GM19193 (cell line): ENCODE measurements around the gene ACTL7A.

ENCODE experiments used
- POLR2A ChIP-seq: IDR thresholded peaks from 4 replicates; pipeline ENCODE4 v1.6.1; 2011; ENCODE audit not compliant: insufficient read depth, insufficient read length; ENCODE audit errors: extremely low read depth

The ACTL7A gene, protein sequence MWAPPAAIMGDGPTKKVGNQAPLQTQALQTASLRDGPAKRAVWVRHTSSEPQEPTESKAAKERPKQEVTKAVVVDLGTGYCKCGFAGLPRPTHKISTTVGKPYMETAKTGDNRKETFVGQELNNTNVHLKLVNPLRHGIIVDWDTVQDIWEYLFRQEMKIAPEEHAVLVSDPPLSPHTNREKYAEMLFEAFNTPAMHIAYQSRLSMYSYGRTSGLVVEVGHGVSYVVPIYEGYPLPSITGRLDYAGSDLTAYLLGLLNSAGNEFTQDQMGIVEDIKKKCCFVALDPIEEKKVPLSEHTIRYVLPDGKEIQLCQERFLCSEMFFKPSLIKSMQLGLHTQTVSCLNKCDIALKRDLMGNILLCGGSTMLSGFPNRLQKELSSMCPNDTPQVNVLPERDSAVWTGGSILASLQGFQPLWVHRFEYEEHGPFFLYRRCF

DNA sequence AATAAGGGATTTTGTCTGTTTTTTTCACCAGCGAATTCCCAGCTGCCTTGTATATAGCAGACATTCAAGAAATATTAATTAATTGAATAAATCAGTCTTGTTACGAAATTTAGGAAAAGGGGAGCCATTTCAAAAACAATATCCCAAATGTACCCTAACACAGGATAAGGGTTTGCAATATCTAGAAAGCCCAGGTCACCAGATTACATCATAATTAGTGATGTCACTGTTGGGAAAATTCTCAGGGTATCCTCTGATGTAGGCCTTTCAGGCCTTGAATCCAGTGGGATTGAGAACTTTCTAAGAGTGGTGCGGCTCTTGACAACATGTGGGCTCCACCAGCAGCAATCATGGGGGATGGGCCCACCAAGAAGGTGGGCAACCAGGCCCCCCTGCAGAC is at the start of gene ACTL7A:
Gene ACTL7A, plus strand, starts transcription at position 270 of the 400 bp plus-strand sequence. Its CDS starts 57 bp downstream, at position 327.
- no peak for TF ChIP-seq POLR2A

DNA sequence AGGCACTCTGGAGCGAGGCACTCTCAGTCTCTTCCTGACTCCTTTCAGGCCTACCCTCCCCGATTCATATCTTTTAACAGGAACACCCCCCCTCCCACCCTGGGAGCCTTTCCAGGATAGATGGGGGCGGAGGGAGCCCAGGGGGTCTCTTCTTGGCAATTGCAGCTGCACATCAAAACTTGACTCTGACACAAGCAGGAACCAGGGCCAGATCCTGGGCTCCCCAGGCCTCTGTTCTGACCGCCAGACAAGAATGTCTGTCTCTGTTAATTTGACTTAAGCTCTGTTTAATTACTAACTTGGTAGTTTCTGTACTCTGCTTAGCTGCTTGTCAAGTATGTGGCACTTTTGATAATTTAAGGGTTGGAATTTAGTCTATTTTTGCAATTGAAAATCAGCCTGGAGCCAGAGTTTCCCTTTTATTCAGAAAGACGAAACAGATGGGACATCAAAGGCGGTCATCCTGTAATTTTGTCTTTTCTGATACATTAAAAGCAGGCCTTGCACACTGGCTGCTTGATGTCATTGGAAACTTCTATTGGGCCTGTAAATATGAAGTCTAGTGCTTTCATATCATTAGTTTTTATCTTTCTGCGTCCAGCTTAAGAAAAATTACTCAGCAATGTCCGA is 49.6 kb upstream of the ACTL7A start:
- TF ChIP-seq POLR2A: no peak

DNA sequence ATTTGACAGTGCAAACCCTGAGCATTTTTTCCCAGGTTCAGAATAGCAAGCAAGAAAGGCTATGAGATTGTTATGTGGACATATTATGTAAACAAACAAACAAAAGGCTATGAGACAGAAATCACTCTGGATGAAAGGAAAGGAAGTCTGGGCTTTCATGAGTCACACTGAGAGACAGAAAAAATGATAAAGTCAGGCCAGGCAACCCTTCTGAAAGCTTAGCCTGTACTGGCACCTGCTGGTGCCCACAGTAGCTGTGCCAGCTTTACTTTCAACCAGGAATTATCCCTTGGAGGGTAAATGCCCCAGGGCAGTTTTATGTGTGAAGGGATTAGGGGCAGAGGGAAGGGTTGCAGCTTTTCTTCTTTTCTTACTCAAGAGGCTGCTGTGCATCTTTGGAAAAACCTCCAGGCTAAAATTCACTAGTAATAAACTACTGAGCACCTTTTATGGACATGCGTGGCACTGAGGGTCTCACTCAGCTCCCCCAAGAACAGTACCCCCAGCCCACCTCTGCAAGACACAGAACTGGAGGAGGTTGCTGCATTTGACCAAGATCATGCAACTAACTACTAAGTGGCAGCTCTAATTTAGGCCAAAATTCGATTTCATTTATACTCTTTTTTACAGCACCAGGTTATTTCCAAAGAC is 48.0 kb upstream of the ACTL7A start:
- TF ChIP-seq POLR2A: no peak

DNA sequence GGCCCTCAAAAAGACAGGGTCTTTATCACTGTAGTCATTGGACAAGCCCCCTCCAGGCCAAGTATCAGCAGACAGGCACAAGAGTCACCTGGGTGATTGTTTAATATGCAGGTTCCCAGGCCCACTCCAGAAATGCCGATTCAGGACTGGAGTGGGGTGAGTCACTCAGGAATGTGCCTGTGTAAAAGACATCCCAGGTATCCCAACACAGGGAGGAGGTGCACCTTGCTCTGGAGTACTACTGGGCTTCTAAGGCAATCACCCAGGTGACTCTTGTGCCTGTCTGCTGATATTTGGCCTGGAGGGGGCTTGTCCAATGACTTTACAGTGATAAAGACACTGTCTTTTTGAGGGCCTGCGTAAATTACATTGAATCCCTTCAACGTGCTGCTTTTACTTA is 46.9 kb upstream of the ACTL7A start:
- no peak for TF ChIP-seq POLR2A

DNA sequence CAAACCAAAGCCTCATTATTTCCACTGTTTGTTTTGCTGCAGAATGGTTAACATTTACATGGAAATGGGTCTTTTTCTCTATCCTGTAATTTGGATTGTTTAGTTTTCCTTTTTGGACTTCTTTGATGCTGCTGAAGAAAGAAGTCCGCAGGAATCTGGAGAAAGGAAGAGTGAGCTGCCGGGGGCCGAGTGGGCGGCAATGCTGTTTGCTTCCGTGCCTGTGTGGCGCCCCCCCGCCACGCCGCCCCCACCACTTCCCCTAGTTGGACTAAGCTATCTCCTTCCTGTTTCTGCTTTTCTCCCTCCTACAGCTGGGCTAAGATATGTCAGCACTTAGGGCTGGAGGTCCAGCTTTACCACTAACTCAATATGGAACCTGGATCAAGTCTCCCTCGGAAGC is 46.0 kb upstream of the ACTL7A start:
- no peak for TF ChIP-seq POLR2A

DNA sequence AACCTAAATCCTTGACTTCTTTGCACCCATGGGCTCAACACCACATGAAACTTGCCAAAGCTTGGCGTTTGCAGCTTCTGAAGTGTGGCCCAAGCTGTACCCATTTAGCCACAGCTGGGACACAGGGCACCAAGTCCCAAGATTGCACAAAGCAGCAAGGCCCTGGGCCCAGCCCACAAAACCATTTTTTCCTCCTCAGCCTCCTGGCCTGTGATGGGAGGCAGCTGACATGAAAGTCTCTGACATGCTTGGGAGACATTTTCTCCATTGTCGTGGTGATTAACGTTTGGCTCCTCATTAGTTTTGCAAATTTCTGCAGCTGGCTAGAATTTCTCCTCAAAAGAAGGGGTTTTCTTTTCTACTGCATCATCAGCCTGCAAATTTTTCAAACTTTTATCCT is 38.2 kb upstream of the ACTL7A start:
- TF ChIP-seq POLR2A: no peak

DNA sequence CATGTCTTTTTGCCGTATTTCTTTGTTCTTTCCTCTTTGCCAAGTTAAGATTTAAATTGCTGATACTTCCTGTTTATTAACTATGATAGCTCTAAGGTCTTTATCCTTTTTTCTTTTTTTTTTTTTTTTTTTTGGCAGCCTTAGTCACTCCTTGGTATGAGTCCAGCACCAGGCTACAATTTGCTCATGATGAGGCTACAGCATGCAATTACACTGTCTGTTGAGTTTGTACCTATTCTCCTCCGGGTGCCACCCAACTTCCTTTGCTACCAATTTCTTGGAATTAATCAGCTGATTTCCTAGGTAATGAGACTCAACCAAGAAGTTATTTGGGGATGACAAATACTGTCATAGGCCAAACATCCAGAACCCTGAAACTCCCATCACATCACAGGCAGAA is 31.8 kb upstream of the ACTL7A start:
- TF ChIP-seq POLR2A: no peak

DNA sequence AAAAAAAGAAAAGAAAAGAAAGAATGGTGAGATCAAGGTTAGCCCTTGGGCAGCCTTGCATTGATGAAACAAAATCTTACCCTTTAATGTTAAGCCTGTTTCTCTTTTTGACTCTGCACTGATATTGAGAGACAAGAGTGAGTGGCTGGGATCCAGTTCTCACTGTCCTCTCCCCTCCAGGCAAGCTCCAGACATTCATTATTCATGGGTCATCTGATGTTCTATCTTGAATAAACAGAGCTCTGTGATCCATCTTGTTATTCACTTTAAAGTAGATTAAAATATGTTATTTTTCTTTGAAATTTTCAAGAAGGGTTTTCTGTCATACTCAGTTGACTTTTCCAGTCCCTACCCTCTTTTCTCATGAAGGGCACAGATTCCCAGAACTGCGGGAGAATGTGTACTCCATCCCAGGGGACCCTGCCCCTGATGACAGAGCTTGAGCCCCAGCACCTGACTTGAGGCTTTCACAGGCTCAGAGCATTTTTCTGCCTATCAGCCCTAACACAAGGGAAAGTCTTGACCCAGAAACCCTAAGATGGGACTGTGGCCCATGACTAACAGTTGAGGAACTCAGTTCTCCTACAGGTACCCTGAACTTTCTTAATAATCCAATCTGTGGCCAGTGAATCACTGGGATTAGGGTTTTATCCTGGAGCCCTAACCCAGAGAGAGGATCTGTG is 30.4 kb upstream of the ACTL7A start:
- TF ChIP-seq POLR2A: no peak

DNA sequence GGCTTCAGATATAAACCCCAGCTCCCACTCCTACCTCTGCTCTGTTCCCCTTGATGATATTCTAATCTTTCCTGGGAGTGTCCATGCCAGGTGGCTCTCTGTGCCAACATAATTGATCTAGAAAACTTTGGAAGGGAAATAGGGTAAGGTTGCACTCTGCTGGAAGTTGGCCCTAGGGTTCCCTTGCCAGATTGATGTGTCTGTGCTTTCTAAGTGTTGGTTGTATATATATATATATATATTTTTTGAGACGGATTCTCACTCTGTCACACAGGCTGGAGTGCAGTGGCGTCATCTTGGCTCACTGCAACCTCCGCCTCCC is 29.9 kb upstream of the ACTL7A start:
- no peak for TF ChIP-seq POLR2A

DNA sequence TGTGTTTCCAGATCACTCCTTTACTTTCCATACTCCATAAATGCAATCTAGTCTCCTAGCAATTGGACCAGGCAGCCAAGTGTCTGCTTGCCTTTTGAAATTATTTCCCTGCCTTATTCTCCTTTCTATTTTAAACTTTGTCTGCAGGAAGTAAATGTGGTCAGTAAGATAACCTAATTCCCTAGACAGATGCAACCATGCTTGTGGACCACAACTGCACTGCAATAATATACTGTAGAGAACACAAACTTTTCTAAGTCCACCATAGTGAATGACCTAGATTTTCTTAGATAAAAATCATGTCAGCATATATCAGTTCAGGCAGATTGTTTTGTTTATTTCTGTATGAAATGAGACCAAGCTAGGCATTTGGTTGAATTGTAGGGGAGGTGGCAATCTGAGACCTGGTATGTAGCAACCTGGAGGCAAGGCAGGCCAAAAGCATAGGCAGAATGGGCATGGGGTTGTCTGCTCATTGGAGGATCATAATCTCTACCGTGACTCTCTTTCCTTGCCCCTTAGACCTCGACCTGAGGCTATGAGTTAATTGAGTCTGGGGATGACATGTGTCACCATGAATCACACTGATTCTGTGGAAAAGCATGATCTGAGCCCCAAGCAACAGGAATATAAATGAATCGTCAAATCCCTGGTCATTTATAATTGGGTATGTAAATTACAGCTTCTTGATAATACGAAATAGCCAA is 27.0 kb upstream of the ACTL7A start:
- TF ChIP-seq POLR2A: no peak

DNA sequence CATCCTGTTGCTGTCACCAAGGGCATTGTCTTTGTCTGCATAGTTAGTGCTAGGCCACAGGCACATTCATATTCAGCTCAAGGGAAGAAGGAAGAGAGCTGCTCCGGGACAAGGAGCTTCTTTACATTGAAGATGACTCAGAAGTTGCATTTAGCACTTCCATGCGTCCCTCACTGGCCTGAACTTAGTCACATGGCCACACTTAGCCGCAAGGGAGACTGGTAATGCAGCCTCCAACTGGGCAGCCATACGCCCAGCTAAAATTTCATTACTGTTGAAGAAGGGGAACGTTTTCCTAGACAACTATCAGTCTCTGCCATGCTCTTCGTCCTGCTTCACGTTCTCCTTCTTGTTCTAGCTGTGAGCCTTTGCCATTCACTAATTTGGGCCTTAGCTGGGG is 26.2 kb upstream of the ACTL7A start:
- no peak for TF ChIP-seq POLR2A

DNA sequence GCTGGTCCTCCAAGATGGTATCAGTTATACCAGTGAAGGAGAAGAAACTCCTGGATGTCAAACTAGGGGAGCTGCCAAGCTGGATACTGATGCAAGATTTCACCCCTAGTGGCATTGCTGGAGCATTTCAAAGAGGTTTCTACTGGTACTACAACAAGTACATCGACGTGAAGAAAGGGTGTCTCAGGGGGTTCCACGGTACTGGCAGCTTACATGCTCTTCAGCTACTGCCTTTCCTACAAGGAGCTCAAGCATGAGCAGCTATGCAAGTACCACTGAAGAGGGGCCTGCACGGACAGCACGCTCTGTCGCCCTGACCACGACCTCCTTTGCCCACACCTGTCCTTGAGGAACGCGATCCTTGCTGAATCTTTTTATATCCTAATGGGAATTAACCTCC is 25.7 kb upstream of the ACTL7A start:
- no peak for TF ChIP-seq POLR2A

DNA sequence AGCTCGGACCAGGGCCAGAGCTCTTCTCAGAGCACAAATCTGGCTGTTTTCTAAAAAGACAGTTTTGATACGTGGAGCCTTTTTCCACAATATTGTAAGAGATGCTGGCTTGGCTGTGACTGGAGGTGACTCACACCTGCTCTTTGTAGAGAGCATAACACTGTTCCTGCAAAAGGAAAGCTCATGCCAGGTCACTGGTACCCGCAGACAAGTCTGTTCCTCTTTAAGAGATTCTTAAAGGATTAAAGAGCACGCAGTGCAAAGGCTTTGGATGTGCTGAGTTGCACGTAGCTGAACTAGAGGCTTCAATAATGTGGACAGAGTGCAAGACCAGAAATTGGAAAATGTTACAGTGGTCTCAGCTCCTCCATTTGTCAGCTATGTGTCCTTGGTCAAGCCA is 25.3 kb upstream of the ACTL7A start:
- TF ChIP-seq POLR2A: no peak

DNA sequence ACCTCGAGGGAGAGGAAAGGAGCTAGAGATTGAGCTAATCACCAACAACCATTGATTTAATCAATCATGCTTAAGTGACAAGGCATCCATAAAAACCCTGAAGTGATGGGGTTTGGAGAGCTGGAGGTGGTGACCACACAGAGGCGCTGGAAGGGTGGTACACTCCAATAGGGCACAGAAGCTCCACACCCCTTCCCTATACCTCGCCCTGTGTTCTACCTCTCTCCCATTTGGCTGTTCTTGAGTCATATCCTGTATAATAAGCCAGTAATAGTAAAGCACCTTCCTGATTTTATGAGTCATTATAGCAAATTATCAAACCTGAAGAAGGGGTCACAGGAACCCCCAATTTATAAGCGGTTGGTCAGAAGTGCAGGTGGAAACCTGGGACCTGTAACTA is 24.5 kb upstream of the ACTL7A start:
- no peak for TF ChIP-seq POLR2A

DNA sequence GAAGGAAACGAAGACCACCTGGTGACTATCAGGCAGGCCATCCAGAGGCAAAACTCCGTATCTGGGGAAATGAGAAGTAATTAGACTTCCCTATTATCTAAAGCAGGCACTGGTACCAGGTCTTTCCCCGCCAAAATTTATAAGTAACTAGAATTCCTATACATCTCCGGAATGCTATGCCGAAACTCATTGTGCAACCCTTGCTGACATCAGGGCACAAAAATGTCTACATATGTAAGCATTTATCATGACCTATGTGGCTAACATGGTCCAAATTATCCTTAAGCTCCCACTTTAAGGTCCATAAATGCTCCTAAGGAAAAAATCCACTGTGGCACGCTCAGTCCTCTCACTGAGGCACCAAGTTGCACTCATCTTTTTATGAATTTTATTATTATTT is 24.0 kb upstream of the ACTL7A start:
- TF ChIP-seq POLR2A: no peak

DNA sequence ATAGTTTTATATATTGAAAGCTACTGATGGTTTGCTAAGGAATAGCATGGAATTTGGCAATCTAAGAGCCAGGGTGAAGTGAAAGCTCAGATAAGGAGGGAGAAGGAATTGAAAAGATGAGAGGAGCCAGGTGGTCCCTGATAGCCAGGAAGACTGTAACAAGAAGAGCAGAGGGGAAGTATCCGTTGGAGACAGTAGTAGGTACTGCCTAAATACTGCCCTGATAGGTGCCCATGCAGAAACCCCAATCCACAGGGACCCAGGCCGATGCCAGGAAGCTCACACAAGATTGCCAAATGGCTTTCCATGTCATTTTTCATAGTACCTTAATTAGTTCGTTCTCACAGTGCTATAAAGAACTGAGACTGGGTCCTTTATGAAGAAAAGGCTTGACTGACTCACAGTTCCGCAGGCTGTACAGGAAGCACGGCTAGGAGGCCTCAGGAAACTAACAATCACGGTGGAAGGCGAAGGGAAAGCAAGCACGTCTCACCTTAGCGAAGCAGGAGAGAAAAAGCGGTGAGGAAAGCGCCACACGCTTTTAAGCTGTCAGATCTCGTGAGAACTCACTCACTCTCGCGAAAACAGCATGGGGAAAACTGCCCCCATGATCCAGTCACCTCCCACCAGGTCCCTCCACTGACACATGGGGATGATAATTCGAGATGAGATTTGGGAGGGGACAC is 19.3 kb upstream of the ACTL7A start:
- no peak for TF ChIP-seq POLR2A
